Muscle layer of duodenum (tissue), 2 donors: ENCODE measurements around the gene FOXB2.
A peak's percentile ranks its signal among the peaks of the same experiment; 100 is the strongest.

Experiments
- H3K27ac ChIP-seq: one replicate; pipeline ENCODE4 v1.7.0; 2013; ENCODE audit warnings: mild to moderate bottlenecking, low read length
- H3K27me3 ChIP-seq: one replicate; pipeline ENCODE4 v1.7.0; 2013; ENCODE audit warnings: low read depth, mild to moderate bottlenecking, control low read depth, low read length
- H3K36me3 ChIP-seq, 2 donors: one replicate each; pipeline ENCODE4 v1.7.0; 2013; ENCODE audit warnings: low read length in 2 of 2, control low read depth in 1 of 2, mild to moderate bottlenecking in 1 of 2; ENCODE audit not compliant: insufficient read depth in 2 of 2, control insufficient read depth in 1 of 2
- H3K4me1 ChIP-seq, 2 donors: one replicate each; pipeline ENCODE4 v1.7.0; 2013; ENCODE audit warnings: low read length in 2 of 2, mild to moderate bottlenecking in 2 of 2, control low read depth in 1 of 2, moderate library complexity in 1 of 2; ENCODE audit not compliant: insufficient read depth in 2 of 2, control insufficient read depth in 1 of 2
- H3K4me3 ChIP-seq, 2 donors: one replicate each; pipeline ENCODE4 v1.7.0; 2013; ENCODE audit warnings: low read length in 2 of 2, low read depth in 1 of 2, mild to moderate bottlenecking in 1 of 2
- H3K9me3 ChIP-seq, 2 donors: one replicate each; pipeline ENCODE4 v1.7.0; 2013; ENCODE audit warnings: low read length in 2 of 2, control low read depth in 1 of 2, mild to moderate bottlenecking in 1 of 2; ENCODE audit not compliant: control insufficient read depth in 1 of 2
- donor health status: healthy.

FOXB2 gene

DNA sequence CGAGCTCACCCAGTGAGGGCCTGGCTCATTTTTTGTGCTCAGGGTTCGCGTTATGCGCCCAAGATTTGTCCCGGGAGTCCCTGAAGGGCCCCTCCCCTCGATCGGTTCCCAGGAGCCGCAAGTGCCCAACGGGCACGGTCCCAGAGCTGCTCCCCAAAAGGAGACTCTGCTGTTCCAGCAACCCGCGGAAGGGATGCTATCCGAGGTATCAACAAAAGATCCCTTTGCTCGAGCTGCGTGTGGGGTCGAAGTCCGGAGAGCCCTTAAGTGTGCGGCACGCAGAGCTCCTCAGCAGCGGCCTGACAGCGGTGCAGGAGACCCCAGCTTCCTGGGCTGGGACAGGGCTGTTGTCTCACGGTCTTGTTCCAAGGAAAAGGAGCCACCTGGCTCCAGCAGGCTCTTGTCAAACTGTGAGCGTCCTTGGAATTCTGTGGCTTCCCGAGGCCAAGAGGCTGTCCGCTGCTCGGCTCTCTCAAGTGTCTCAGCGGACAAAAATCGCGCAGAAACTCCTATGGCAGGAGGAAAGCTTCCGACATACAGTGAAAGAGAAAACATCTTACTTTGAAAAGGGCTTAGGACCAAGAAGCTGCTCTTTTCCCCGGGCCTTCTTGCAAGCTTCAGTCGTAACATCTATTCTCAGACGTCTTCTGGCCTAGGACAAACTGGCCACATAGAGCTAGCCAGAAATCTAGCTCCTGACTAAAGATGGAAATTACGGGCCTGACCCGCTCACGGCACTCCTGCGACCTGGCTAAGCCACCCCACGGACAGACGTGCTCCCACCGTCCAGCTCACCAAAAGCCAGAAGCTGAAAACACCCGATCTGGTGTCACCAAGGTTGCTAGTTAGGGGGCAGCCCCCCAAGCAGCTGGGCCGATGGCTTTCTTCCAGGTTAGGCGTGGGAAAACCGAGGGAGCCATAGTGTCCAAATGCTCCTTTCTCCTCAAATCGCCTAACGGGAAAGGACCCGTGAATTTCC, 2.6 kb upstream of the FOXB2 start:
- H3K4me1 ChIP-seq = peaks cover 0 to 71% of the 10 kb centered on the region in 2 donors
- H3K4me3 ChIP-seq = no peak overlapping the region
- no peaks in the 10 kb centered on the region for H3K36me3 ChIP-seq
- peaks cover 92% of the 10 kb centered on the region for H3K27me3 ChIP-seq
- peaks cover 0 to 3% of the 10 kb centered on the region in 2 donors for H3K9me3 ChIP-seq
- no peak overlapping the region for H3K27ac ChIP-seq

DNA sequence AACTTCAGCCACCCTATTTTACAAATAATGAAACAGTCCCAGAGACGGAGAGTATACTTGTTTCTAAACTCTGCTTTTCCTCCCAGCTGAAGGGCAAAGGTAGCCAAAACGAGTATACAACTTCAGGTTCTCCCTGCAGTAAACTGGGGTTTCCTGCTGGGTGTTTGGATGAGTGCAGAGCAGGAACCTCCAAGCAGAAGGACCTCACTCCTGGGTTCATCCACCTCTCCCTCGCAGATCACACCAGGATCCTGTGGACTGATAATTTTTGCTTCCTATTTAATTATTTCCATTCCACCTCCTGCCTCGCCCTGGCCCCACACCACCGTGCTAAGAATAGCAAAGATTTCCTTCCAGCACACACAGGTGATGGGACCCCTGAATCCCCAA, 2.0 kb upstream of the FOXB2 start:
- peaks cover 93% of the 10 kb centered on the region for H3K27me3 ChIP-seq
- no peak overlapping the region for H3K4me3 ChIP-seq
- H3K9me3 ChIP-seq = peaks cover 0 to 3% of the 10 kb centered on the region in 2 donors
- H3K27ac ChIP-seq = no peak overlapping the region
- peaks cover 0 to 70% of the 10 kb centered on the region in 2 donors for H3K4me1 ChIP-seq
- no peaks in the 10 kb centered on the region for H3K36me3 ChIP-seq

DNA sequence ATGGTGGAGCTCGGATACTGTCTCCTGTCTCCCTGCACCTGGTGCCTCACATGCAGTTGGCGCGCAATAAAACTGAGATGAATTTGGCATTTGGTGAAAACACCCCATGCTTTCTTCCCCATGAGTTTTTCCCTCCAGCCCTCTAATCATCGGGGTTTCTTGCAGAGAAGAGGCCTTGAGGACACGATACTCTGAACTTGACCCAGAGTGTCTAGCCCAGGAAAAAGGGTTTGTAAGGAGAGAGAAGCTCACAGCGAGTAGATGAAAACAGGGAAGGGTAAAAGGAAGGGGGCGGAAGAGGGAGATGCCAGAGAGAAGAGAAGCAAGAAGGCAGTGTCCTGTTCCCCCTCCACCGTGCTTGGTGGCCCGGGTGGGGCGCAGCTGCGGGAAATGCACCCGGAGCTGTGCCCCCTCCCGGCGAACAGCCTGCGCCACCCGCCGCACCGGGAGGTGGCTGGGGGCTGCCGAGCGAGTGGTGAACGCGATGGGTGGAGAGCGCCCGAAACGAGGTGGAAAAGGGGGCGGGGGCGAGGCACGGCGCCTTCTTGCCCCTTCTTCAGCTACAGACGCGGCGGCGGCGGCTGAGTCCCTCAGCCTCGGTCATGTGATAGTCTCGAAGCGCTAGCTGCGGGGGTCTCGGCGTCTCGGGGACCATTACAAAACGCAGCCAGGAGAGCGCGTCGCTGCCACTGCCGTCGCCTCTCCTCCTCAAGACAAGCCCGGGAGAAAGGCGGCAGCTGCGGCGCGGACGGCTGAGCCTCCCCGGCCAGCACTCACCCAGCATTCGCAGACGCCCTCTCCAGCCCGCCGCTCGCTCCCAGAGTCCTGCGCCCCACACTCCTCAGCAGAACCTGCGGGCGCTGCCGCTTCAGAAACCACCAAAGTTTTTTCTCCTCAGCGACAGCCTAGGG, 1.1 kb upstream of the FOXB2 start:
- Histone ChIP-seq H3K4me3 (peak overlapping the region in 1 of 2 donors; percentile 48), H3K4me1 (peaks cover 0 to 77% of the 10 kb centered on the region in 2 donors)

DNA sequence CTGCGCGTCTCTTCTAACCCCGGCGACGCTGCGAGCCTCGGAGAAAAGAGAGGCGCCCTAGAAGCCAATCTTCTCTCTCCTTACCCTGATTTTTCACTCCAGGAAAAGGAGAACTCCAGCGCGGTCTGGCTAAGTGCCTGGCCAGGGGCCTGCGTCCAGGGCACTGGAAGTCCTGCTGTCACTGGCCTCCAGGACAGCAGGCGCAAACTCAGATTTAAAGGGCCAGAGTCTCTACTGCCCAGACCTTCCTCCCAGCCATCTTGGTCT, 553 bp upstream of the FOXB2 start:
- H3K9me3 ChIP-seq = no peaks in the 10 kb centered on the region
- H3K36me3 ChIP-seq = no peaks in the 10 kb centered on the region
- H3K4me1 ChIP-seq = peaks cover 0 to 73% of the 10 kb centered on the region in 2 donors
- no peak overlapping the region for H3K27ac ChIP-seq
- H3K27me3 ChIP-seq = peaks cover 93% of the 10 kb centered on the region
- H3K4me3 ChIP-seq = peak overlapping the region in 1 of 2 donors; percentile 48

More for the DNA sequence above, 1.1 kb upstream of the FOXB2 start:
- H3K27me3 ChIP-seq = peaks cover 93% of the 10 kb centered on the region
- H3K27ac ChIP-seq = no peak overlapping the region
- H3K36me3 ChIP-seq = no peaks in the 10 kb centered on the region
- peaks cover 0 to 3% of the 10 kb centered on the region in 2 donors for H3K9me3 ChIP-seq

DNA sequence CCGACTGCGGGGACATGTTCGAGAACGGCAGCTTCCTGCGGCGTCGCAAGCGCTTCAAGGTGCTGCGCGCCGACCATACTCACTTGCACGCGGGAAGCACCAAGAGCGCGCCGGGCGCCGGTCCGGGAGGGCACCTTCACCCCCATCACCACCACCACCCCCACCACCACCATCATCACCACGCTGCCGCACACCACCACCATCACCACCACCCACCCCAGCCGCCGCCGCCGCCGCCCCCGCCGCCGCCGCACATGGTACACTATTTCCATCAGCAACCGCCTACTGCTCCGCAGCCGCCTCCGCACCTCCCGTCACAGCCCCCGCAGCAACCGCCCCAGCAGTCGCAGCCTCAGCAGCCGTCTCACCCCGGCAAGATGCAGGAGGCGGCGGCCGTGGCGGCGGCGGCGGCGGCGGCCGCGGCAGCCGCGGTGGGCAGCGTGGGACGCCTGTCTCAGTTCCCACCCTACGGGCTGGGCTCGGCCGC, 514 bp downstream of the FOXB2 start:
- no peak overlapping the region for H3K27ac ChIP-seq
- H3K27me3 ChIP-seq = peaks cover 85% of the 10 kb centered on the region
- no peaks in the 10 kb centered on the region for H3K36me3 ChIP-seq
- no peak overlapping the region for H3K4me3 ChIP-seq
- H3K9me3 ChIP-seq = no peaks in the 10 kb centered on the region
- peaks cover 0 to 63% of the 10 kb centered on the region in 2 donors for H3K4me1 ChIP-seq

DNA sequence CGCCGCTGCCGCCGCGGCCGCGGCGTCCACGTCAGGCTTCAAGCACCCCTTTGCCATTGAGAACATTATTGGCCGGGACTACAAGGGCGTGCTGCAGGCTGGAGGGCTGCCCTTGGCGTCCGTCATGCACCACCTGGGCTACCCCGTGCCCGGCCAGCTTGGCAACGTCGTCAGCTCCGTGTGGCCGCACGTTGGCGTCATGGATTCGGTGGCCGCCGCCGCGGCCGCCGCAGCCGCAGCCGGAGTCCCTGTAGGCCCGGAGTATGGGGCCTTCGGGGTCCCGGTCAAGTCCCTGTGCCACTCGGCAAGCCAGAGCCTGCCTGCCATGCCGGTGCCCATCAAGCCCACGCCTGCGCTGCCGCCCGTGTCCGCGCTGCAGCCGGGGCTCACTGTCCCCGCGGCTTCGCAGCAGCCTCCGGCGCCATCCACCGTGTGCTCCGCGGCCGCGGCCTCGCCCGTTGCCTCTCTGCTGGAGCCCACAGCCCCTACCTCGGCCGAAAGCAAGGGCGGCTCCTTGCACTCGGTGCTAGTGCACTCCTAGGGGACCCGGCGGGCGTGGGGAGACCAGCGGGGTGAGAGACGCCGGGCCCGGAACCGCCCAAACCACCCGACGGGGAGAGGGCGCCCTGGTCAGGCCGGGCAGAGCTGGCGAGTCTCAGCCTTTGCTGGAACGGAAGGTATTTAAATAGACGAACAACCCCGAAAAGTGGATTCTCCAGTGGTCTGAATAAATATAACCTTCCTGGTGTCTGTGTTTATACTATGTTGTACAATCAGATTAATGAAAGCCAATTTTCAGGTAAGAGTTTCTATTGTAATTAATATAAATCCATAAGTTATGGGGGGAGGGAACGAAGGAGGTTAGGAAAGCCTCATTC, 1.2 kb downstream of the FOXB2 start:
- Histone ChIP-seq H3K4me1 (peaks cover 0 to 61% of the 10 kb centered on the region in 2 donors), H3K9me3 (no peaks in the 10 kb centered on the region), H3K36me3 (no peaks in the 10 kb centered on the region), H3K4me3 (peak overlapping the region in 1 of 2 donors; percentile 47), H3K27ac (no peak overlapping the region), H3K27me3 (peaks cover 81% of the 10 kb centered on the region)

DNA sequence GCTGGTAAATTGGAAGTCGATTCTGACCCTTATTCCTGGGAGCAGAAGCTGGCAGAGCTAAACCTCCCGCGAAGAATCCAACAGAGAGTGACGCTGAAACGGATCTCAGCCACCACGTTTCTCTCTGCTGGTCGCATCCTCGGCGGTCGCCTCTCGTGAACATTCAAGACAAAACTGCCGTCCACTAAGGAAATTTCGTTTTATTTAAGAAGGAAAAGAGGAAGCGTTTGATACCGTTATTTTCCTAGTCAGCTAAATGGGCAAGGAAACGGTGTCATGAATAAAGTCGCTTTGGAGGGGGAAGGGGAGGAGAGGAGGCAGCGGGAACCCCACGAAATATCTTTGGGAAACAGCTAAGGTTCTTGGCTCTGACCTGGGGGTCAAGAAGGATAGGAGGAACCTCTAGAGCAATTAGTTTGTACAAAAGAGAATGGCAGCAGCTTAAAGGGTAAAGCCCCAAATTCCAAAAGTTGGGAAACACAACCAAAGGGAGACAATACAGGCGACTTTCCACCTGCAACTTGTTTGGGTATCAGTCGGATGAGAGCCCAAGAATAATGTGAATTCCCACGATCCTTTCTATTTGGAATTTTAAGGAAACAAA, 1.9 kb downstream of the FOXB2 start:
- Histone ChIP-seq H3K27me3 (peaks cover 74% of the 10 kb centered on the region), H3K9me3 (no peaks in the 10 kb centered on the region), H3K4me3 (peak overlapping the region in 1 of 2 donors; percentile 14), H3K4me1 (peaks cover 0 to 54% of the 10 kb centered on the region in 2 donors), H3K27ac (no peak overlapping the region), H3K36me3 (no peaks in the 10 kb centered on the region)

DNA sequence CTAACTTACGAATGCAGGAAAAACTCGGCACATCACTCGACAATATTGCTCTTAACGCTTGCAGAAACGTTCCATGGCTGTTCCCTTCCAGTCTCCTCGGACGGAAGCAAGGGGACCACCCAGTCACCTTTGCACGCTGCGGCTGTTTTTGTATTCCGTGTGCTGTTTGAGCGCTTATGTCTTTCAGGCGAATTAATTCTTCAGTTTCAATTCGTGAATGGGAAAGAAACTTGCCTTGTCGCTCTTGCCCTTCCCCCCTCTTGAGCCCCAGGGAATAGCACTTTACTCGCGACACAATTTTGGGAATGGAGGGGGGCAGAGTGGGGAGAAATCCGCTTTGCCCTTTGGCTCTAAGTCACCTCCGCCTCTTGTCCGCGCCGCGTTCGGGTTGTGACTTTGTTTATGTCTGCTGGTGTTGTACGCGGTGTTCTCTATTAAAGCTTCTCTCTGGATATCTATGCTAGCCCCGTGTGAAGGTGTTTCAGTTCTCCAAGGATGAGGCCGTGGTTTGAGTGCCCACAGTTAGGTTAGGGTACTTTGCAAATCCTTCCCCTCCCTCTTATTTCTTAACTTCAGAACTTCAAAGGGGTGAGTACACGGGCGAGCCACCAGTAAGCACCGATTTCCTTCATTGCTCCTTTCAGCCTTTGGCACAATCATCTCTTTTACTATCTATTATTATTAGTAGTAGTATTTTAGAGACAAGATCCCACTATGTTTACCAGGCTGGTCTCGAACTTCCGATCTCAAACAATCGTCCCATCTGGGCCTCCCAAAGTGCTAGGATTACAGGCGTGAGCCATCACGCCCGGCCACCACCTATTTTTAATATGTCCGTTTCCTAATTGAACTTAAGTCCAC, 2.7 kb downstream of the FOXB2 start:
- H3K27me3 ChIP-seq = peaks cover 70% of the 10 kb centered on the region
- H3K36me3 ChIP-seq = no peaks in the 10 kb centered on the region
- no peaks in the 10 kb centered on the region for H3K9me3 ChIP-seq
- H3K4me1 ChIP-seq = peaks cover 0 to 46% of the 10 kb centered on the region in 2 donors
- peak overlapping the region; percentile 8 to 14 for H3K4me3 ChIP-seq
- H3K27ac ChIP-seq = no peak overlapping the region

DNA sequence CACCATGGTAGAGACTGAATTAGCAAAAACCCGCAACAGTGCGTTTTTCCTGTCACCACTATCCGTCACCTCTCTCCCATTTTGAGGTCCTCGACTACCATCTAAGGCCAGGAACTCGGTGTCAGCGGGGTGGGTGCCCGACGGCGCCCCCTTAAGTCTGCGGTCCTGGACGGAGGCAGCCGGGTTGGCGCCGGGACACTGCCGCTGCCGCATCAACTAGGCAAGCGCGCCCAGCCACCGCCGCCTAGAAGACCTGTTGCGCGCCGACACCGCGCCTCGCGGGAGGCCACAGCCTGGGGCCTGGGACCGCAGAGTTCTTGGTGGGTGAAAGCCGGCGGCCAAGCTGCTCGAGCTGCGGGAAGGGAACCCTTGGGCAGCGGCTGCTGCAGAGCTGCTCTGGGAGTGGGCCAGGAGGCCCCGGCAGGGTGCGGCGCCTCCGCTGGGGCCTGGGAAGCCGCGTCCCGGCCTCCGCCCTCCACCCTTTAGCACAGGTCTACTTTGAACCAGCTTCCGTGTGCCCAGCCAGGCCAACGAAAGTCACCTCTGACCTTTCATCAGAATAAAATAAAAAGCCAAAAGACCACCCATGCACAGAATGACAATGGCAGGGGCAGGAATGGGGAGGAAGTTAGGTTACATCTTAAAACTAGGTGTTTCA, 3.5 kb downstream of the FOXB2 start:
- Histone ChIP-seq H3K36me3 (no peaks in the 10 kb centered on the region), H3K9me3 (no peaks in the 10 kb centered on the region), H3K4me1 (peaks cover 0 to 45% of the 10 kb centered on the region in 2 donors), H3K27me3 (peaks cover 63% of the 10 kb centered on the region), H3K4me3 (no peak overlapping the region), H3K27ac (no peak overlapping the region)
